ENCODE results near the gene NPAS3.

Gene NPAS3

GRCh38 chr14:33696165-33696564, 757.5 kb downstream of the NPAS3 start:
- H3K36me3 ChIP-seq (ENCODE audit: low read depth) = no peaks in the 10 kb centered on the region
- peaks cover 17% of the 10 kb centered on the region for H3K4me1 ChIP-seq (ENCODE audit: insufficient read depth, poor library complexity, severe bottlenecking)
- H3K27ac ChIP-seq (ENCODE audit: poor library complexity, severe bottlenecking) = no peak overlapping the region
- H3K4me3 ChIP-seq (ENCODE audit: severe bottlenecking) = no peak overlapping the region
- H3K9me3 ChIP-seq (ENCODE audit: severe bottlenecking) = no peaks in the 10 kb centered on the region
- ATAC-seq (ENCODE audit: low read depth) (no peak), DNase-seq (ENCODE audit: low spot score) (no peak)
- H3K27me3 ChIP-seq (ENCODE audit: insufficient read depth, poor library complexity, severe bottlenecking) = no peaks in the 10 kb centered on the region
- no peak for TF ChIP-seq CTCF (IDR thresholded peaks at IDR 0.05; ENCODE audit: poor library complexity, severe bottlenecking)

GRCh38 chr14:33699300-33699983, 760.8 kb downstream of the NPAS3 start:
- ATAC-seq (ENCODE audit: low read depth) (no peak), DNase-seq (ENCODE audit: low spot score) (no peak)
- H3K27ac ChIP-seq (ENCODE audit: poor library complexity, severe bottlenecking) = no peak overlapping the region
- no peaks in the 10 kb centered on the region for H3K9me3 ChIP-seq (ENCODE audit: severe bottlenecking)
- TF ChIP-seq CTCF (IDR thresholded peaks at IDR 0.05; ENCODE audit: poor library complexity, severe bottlenecking) = no peak
- no peaks in the 10 kb centered on the region for H3K27me3 ChIP-seq (ENCODE audit: insufficient read depth, poor library complexity, severe bottlenecking)
- no peak overlapping the region for H3K4me3 ChIP-seq (ENCODE audit: severe bottlenecking)
- H3K4me1 ChIP-seq (ENCODE audit: insufficient read depth, poor library complexity, severe bottlenecking) = no peaks in the 10 kb centered on the region
- H3K36me3 ChIP-seq (ENCODE audit: low read depth) = no peaks in the 10 kb centered on the region

GRCh38 chr14:33700052-33700451, 761.4 kb downstream of the NPAS3 start:
- H3K4me1 ChIP-seq (ENCODE audit: insufficient read depth, poor library complexity, severe bottlenecking) = no peaks in the 10 kb centered on the region
- DNase-seq (ENCODE audit: low spot score) (no peak), ATAC-seq (ENCODE audit: low read depth) (no peak)
- no peak overlapping the region for H3K27ac ChIP-seq (ENCODE audit: poor library complexity, severe bottlenecking)
- TF ChIP-seq CTCF (IDR thresholded peaks at IDR 0.05; ENCODE audit: poor library complexity, severe bottlenecking) = no peak
- no peaks in the 10 kb centered on the region for H3K36me3 ChIP-seq (ENCODE audit: low read depth)
- no peak overlapping the region for H3K4me3 ChIP-seq (ENCODE audit: severe bottlenecking)
- H3K27me3 ChIP-seq (ENCODE audit: insufficient read depth, poor library complexity, severe bottlenecking) = no peaks in the 10 kb centered on the region
- no peaks in the 10 kb centered on the region for H3K9me3 ChIP-seq (ENCODE audit: severe bottlenecking)

GRCh38 chr14:33702293-33702692, 763.6 kb downstream of the NPAS3 start:
- no peaks in the 10 kb centered on the region for H3K9me3 ChIP-seq (ENCODE audit: severe bottlenecking)

More at GRCh38 chr14:33702293-33702692, 763.6 kb downstream of the NPAS3 start:
- DNase-seq (ENCODE audit: low spot score) = no peak
- no peak overlapping the region for H3K4me3 ChIP-seq (ENCODE audit: severe bottlenecking)
- no peaks in the 10 kb centered on the region for H3K4me1 ChIP-seq (ENCODE audit: insufficient read depth, poor library complexity, severe bottlenecking)
- ATAC-seq (ENCODE audit: low read depth) = no peak
- H3K36me3 ChIP-seq (ENCODE audit: low read depth) = no peaks in the 10 kb centered on the region
- no peak for TF ChIP-seq CTCF (IDR thresholded peaks at IDR 0.05; ENCODE audit: poor library complexity, severe bottlenecking)
- H3K27me3 ChIP-seq (ENCODE audit: insufficient read depth, poor library complexity, severe bottlenecking) = no peaks in the 10 kb centered on the region
- H3K27ac ChIP-seq (ENCODE audit: poor library complexity, severe bottlenecking) = no peak overlapping the region
